ENCODE results near the gene RPLP2.

RPLP2 gene

GRCh38 chr11:795634-796564 lies 13.9 kb upstream of the RPLP2 start:
- Histone ChIP-seq H3K27ac (ENCODE audit: low read depth, low read length) (peak overlapping the region; percentile 83), H3K36me3 (ENCODE audit: insufficient read depth, low read length) (no peaks in the 10 kb centered on the region), H3K9ac (ENCODE audit: low read length) (peak overlapping the region; percentile 80), H3K4me3 (ENCODE audit: low read depth in 1 of 2, low read length in 2 of 2) (peak overlapping the region; percentile 54 to 86), H3K9me3 (ENCODE audit: low read length) (no peaks in the 10 kb centered on the region), H3K4me1 (ENCODE audit: insufficient read depth, low read length) (peaks cover 8% of the 10 kb centered on the region), H3K27me3 (ENCODE audit: control insufficient read depth in 1 of 2, insufficient read depth in 2 of 2, low read length in 2 of 2) (peaks cover 0 to 3% of the 10 kb centered on the region in 2 donors)

- peak overlapping the region; percentile 83 for H3K27ac ChIP-seq (ENCODE audit: low read depth, low read length)
- no peaks in the 10 kb centered on the region for H3K9me3 ChIP-seq (ENCODE audit: low read length)
- peaks cover 8% of the 10 kb centered on the region for H3K4me1 ChIP-seq (ENCODE audit: insufficient read depth, low read length)
- peak overlapping the region; percentile 80 for H3K9ac ChIP-seq (ENCODE audit: low read length)
- H3K36me3 ChIP-seq (ENCODE audit: insufficient read depth, low read length), result no peaks in the 10 kb centered on the region
- H3K4me3 ChIP-seq (ENCODE audit: low read depth in 1 of 2, low read length in 2 of 2), result peak overlapping the region; percentile 79 to 86
- H3K27me3 ChIP-seq (ENCODE audit: control insufficient read depth in 1 of 2, insufficient read depth in 2 of 2, low read length in 2 of 2), result no peaks in the 10 kb centered on the region
Measured at GRCh38 chr11:796565-797295, 13.0 kb upstream of the RPLP2 start.

- peaks cover 8% of the 10 kb centered on the region for H3K4me1 ChIP-seq (ENCODE audit: insufficient read depth, low read length)
- peak overlapping the region; percentile 79 to 86 for H3K4me3 ChIP-seq (ENCODE audit: low read depth in 1 of 2, low read length in 2 of 2)
- no peaks in the 10 kb centered on the region for H3K9me3 ChIP-seq (ENCODE audit: low read length)
- H3K27me3 ChIP-seq (ENCODE audit: control insufficient read depth in 1 of 2, insufficient read depth in 2 of 2, low read length in 2 of 2), result no peaks in the 10 kb centered on the region
- H3K9ac ChIP-seq (ENCODE audit: low read length), result peak overlapping the region; percentile 80
- no peaks in the 10 kb centered on the region for H3K36me3 ChIP-seq (ENCODE audit: insufficient read depth, low read length)
- peak overlapping the region; percentile 82 for H3K27ac ChIP-seq (ENCODE audit: low read depth, low read length)
Measured at GRCh38 chr11:797296-798092, 12.3 kb upstream of the RPLP2 start.

- no peaks in the 10 kb centered on the region for H3K9me3 ChIP-seq (ENCODE audit: low read length)
- H3K9ac ChIP-seq (ENCODE audit: low read length), result peak within 1 kb of the TSS; percentile 80
- peak within 1 kb of the TSS; percentile 82 for H3K27ac ChIP-seq (ENCODE audit: low read depth, low read length)
- H3K36me3 ChIP-seq (ENCODE audit: insufficient read depth, low read length), result no peaks in the 10 kb centered on the region
- H3K4me3 ChIP-seq (ENCODE audit: low read depth in 1 of 2, low read length in 2 of 2), result peak within 1 kb of the TSS; percentile 79 to 86
- H3K4me1 ChIP-seq (ENCODE audit: insufficient read depth, low read length), result peaks cover 8% of the 10 kb centered on the region
- no peaks in the 10 kb centered on the region for H3K27me3 ChIP-seq (ENCODE audit: control insufficient read depth in 1 of 2, insufficient read depth in 2 of 2, low read length in 2 of 2)
Measured at GRCh38 chr11:798093-798713, 11.6 kb upstream of the RPLP2 start, which contains the start of gene SLC25A22. Gene SLC25A22, minus strand, starts transcription at chr11:798281. Its CDS starts 3,275 bp downstream, at chr11:795006.

- no peaks in the 10 kb centered on the region for H3K36me3 ChIP-seq (ENCODE audit: insufficient read depth, low read length)
- no peak overlapping the region for H3K9ac ChIP-seq (ENCODE audit: low read length)
- H3K4me3 ChIP-seq (ENCODE audit: low read depth in 1 of 2, low read length in 2 of 2), result no peak overlapping the region
- H3K27me3 ChIP-seq (ENCODE audit: control insufficient read depth in 1 of 2, insufficient read depth in 2 of 2, low read length in 2 of 2), result no peaks in the 10 kb centered on the region
- H3K4me1 ChIP-seq (ENCODE audit: insufficient read depth, low read length), result peaks cover 19% of the 10 kb centered on the region
- H3K9me3 ChIP-seq (ENCODE audit: low read length), result no peaks in the 10 kb centered on the region
- H3K27ac ChIP-seq (ENCODE audit: low read depth, low read length), result no peak overlapping the region
Measured at GRCh38 chr11:799641-800316, 10.0 kb upstream of the RPLP2 start.

GRCh38 chr11:800473-800872 lies 9.3 kb upstream of the RPLP2 start:
- Histone ChIP-seq H3K4me1 (ENCODE audit: insufficient read depth, low read length) (peaks cover 20% of the 10 kb centered on the region), H3K4me3 (ENCODE audit: low read depth in 1 of 2, low read length in 2 of 2) (no peak overlapping the region), H3K27me3 (ENCODE audit: control insufficient read depth in 1 of 2, insufficient read depth in 2 of 2, low read length in 2 of 2) (no peaks in the 10 kb centered on the region), H3K9me3 (ENCODE audit: low read length) (no peaks in the 10 kb centered on the region), H3K36me3 (ENCODE audit: insufficient read depth, low read length) (no peaks in the 10 kb centered on the region), H3K9ac (ENCODE audit: low read length) (no peak overlapping the region), H3K27ac (ENCODE audit: low read depth, low read length) (no peak overlapping the region)

GRCh38 chr11:801097-801780 lies 8.5 kb upstream of the RPLP2 start:
- H3K9me3 ChIP-seq (ENCODE audit: low read length), result no peaks in the 10 kb centered on the region
- no peak overlapping the region for H3K9ac ChIP-seq (ENCODE audit: low read length)
- H3K4me1 ChIP-seq (ENCODE audit: insufficient read depth, low read length), result peaks cover 19% of the 10 kb centered on the region
- H3K4me3 ChIP-seq (ENCODE audit: low read depth in 1 of 2, low read length in 2 of 2), result no peak overlapping the region
- H3K36me3 ChIP-seq (ENCODE audit: insufficient read depth, low read length), result no peaks in the 10 kb centered on the region
- no peak overlapping the region for H3K27ac ChIP-seq (ENCODE audit: low read depth, low read length)
- no peaks in the 10 kb centered on the region for H3K27me3 ChIP-seq (ENCODE audit: control insufficient read depth in 1 of 2, insufficient read depth in 2 of 2, low read length in 2 of 2)

GRCh38 chr11:802018-802617 lies 7.6 kb upstream of the RPLP2 start:
- Histone ChIP-seq H3K4me1 (ENCODE audit: insufficient read depth, low read length) (peaks cover 12% of the 10 kb centered on the region), H3K4me3 (ENCODE audit: low read depth in 1 of 2, low read length in 2 of 2) (no peak overlapping the region), H3K36me3 (ENCODE audit: insufficient read depth, low read length) (no peaks in the 10 kb centered on the region)

GRCh38 chr11:802693-803466 lies 6.9 kb upstream of the RPLP2 start:
- H3K4me1 ChIP-seq (ENCODE audit: insufficient read depth, low read length), result peaks cover 12% of the 10 kb centered on the region
- no peak overlapping the region for H3K27ac ChIP-seq (ENCODE audit: low read depth, low read length)
- H3K27me3 ChIP-seq (ENCODE audit: control insufficient read depth in 1 of 2, insufficient read depth in 2 of 2, low read length in 2 of 2), result no peaks in the 10 kb centered on the region
- H3K9ac ChIP-seq (ENCODE audit: low read length), result no peak overlapping the region
- no peaks in the 10 kb centered on the region for H3K36me3 ChIP-seq (ENCODE audit: insufficient read depth, low read length)
- H3K4me3 ChIP-seq (ENCODE audit: low read depth in 1 of 2, low read length in 2 of 2), result no peak overlapping the region
- H3K9me3 ChIP-seq (ENCODE audit: low read length), result no peaks in the 10 kb centered on the region

More at GRCh38 chr11:802018-802617, 7.6 kb upstream of the RPLP2 start:
- Histone ChIP-seq H3K9me3 (ENCODE audit: low read length) (no peaks in the 10 kb centered on the region), H3K9ac (ENCODE audit: low read length) (no peak overlapping the region), H3K27me3 (ENCODE audit: control insufficient read depth in 1 of 2, insufficient read depth in 2 of 2, low read length in 2 of 2) (no peaks in the 10 kb centered on the region), H3K27ac (ENCODE audit: low read depth, low read length) (no peak overlapping the region)
